UCSD-AML1 (cell line): Measurements from ENCODE around the gene NAA30.

Source experiments
- DNase-seq: peaks from one replicate; lab custom pipeline; 2025; ENCODE audit not compliant: unreplicated experiment; lab: John Stamatoyannopoulos, UW

NAA30 gene

GRCh38 chr14:57392830-57393229, 2.4 kb downstream of the NAA30 start:
- DNase-seq, result no peak

GRCh38 chr14:57400556-57401494, 10.4 kb downstream of the NAA30 start:
- DNase-seq, result no peak

DNA sequence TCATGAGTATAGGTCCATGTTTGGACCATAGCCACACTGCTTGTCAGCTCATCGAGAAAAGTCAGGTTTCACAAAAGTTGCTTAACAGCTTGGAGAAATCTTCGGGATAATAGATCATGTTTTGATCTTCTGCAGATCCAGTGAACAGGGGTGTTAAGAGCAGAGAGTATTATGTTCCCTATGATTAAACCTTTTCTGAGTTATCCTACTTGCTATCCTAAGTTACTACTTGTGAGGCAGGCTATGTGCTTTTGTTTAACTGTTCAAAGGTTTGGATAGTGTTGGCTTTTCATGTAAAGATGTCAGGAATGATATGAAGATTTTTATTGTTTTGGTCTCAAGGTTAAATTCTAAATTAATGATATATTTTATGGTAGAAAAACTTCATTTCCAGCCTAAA, 11.1 kb downstream of the NAA30 start:
- no peak for DNase-seq

- no peak for DNase-seq
Measured at GRCh38 chr14:57402173-57402852, 11.9 kb downstream of the NAA30 start.

- DNase-seq, result no peak
Measured at GRCh38 chr14:57403521-57403864, 13.1 kb downstream of the NAA30 start.

DNA sequence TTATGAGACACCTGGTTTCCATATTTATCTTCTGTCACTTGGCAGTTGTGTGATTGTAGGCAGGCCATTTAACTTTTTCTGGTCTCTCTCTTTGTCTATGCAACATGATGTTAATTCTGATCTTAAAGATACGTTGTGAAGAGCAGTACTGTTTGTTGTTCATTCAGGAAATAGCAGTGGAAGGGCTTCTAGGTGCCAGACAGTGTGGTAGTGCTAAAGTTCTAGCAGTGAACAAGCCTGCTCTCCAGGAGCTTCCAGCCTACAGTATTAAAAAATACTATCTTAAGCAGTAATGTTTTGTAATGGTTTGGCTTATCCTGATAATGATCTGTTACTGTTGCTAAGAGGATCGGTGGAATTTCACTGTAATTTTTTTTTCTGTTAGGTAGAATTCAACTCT, 15.2 kb downstream of the NAA30 start:
- DNase-seq, result no peak

DNA sequence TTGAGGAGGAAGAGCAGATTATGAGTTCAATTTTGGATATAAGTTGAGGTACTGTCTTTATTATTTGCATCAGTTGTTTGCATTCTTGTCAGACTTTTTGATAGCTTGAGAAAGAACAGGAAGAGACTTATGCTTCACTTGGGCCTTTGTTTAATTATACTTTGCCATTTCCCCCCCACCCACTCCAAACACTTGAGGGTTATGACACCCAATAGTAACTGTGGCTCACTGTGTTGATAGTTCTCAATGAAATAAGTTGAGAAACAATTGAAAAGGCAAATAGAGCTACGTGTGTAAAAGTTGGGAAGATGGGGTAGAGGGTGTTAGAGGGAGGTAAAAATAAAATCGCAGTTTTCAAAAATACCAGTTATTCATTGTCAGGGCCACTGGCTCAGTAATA, 17.7 kb downstream of the NAA30 start:
- DNase-seq, result no peak

DNA sequence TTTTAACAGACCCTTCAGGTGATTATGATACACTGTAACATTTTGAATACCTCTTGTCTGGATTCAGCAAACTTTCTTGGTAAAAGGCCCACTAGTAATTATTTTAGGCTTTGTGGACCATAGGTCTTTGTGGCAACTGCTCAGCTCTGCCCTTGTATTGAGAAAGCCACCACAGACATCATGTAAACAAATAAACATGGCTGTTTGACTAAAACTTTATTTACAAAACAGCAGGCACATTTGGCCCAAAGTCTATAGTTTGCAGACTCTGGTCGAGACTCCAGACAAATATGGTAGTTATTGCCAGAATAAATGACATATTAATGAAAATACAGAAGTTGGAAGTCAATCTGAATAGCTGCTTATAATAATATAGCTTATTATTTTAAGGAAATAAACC, 18.2 kb downstream of the NAA30 start:
- no peak for DNase-seq

DNA sequence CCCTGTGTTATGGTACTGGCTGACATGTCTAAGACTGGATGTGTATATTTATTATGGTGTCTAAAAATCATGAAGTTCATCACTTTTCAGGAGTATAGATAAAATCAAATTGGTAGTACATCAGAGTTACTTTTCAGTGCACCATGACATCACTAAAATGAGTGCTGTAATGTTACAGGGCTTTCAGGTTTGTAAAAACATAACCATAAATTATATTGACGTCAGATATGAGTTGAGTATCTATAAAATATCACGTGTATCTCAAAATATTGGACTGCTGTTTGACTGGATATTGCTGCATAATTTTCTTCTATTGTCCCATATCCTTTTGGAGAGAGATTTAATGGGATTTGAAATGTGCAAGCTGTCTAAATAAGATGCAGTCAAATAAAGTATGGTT, 22.0 kb downstream of the NAA30 start:
- DNase-seq, result no peak

DNA sequence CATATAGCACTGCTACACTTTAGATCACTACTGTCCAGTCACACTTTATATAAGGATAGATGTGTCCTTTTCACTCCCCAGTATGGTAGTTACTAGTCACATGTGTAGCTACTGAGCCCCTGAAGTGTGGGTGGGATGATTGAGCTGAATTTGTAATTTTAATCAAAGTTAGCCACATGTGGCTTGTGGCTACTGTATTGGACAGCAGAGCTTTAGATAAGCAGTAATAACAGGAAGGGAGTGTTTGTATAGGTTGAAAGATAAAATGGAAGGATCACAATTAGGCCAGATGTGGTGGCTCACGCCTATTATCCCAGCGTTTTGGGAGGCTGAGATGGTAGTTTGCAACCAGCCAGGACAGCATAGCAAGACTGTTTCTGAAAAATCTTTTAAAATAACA, 23.5 kb downstream of the NAA30 start:
- DNase-seq, result no peak

DNA sequence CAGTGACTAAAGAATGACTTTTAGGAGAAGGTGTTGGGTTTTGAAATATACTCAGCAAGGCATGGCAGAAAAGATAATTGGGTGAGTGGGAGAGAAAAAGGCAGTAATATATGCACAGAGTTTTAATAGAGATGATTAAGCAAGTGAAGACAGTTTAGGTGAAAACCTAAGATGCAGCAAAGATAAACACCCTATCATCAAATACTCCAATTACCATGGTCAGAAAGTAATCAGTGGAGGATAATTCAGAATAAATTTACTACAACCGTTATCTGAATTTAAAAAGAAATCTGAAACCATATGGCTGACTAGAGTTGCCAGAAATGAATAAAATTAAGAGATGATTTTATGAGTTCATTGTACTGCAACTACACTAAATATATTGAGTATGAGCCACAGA, 26.8 kb downstream of the NAA30 start:
- no peak for DNase-seq

DNA sequence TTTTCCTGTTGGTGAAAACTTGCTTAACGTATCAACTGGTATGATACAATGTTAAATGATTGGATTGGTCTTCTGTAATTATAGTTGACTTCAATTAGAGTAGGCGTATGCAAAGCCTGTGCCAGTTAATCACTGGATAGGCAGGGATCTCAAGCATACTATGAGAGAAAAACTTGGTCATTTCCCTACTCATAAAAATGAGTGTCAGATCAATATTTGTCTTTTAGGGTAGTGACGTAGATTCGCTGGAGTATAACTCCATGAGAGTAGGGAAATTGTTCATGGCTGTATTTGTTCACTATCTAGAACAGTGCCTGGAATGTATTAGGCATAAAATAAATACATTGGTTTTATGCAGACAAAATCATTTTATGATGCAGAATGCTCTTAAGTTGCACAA, 28.6 kb downstream of the NAA30 start:
- no peak for DNase-seq

- DNase-seq, result no peak
Measured at GRCh38 chr14:57420033-57420432, 29.6 kb downstream of the NAA30 start.

DNA sequence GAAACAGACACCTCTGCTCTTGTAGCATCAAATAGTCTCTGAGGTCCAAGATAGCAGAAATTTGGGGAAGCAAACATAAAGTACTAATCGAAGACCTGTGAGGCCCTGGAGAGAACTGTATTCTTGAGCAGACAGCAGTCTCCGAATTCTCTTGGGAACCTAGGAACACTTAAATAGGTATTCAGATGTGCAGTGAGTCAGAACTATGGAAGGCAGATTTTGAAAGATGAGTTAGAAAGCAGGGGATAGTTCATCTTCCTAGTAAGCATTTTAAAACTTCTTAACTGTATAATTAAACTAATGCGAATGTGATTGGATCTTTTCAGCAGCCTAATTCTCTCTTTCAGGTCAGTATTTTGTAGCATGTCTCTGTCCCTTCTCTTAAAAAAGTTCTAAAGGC, 30.6 kb downstream of the NAA30 start:
- DNase-seq, result no peak

DNA sequence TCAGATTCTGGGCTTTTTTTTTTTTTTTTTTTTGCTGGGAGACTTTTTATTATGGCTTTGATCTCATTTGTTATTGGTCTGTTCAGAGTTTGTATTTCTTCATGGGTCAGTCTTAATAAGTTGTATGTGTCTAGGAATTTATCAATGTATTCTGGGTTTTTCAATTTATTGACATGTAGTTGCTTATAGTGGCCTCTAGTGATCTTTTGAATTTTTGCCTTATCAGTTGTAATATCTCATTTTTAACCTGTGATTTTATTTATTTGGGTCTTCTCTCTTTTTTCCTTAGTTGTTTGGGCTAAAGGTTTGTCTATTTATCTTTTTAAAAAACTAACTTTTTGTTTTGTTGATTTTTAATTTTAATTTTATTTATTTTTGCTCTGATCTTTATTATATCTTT, 45.5 kb downstream of the NAA30 start:
- no peak for DNase-seq

DNA sequence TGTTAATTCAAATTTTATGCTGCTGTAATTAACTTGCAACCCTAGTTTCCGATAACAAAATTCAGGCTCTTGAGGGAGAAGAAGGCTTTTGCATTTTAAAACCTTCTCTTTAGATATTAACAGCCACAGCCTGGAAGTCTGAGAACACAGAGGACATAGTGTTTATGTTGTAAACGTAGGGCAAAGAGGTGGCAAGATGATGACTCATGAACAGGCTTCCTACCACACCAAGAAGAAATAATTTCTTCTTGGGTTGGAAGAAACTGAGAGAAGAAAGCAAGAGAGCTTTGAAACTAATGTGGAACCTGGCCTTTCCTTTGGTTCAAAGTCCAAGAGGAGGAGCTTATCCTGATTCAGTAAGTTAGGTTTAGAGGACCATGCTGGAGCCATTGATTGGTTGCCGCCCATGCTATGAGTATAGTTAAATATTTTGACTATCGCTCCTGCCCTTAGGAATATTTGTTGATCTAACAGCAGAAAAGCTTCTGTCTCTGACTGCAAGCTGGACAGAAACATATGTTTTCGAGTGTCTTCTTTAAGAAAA, 71.5 kb downstream of the NAA30 start:
- no peak for DNase-seq

- DNase-seq, result no peak
Measured at GRCh38 chr14:57462551-57462950, 72.2 kb downstream of the NAA30 start.

- no peak for DNase-seq
Measured at GRCh38 chr14:57464008-57464730, 73.8 kb downstream of the NAA30 start.
